Measurements from ENCODE around the gene GLRA3. TPM values are rescaled to one million over a fixed set of nuclear protein-coding genes. Genes with fewer than 3 reads are reported as not detected.
"Not testable (repeated sequence)": the region's sequence is repeated elsewhere in the genome, so short reads cannot be mapped to it uniquely, and the experiment has no call there.

GLRA3 gene
- total RNA-seq, 1 donor from 2014 or later = not detected

DNA sequence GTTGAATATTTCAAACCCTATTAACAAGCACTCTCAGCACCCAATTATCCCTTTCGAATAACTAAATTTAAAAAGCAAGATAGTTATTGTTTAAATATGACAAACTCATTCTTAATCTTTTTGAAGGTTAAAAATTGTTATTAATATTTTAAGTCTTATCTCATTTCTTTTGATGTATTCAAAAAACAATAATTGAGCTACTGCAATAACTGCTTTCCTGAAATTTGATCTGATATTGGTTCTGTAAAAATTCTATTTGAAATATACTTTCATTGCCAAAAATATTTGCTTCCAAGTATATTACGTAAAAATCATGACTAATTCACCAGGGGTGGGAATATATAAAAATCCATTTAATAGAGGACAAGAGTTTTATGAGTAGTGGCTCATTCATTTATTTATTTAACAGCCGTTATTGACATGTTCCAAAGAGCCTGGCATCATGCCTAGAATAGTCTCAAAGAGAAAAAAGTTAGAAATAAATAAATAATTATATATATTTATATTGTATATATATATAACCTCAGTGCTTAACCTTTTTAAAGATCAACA, 34.4 kb downstream of the GLRA3 start:
- TF ChIP-seq POLR2AphosphoS5 (IDR thresholded peaks at IDR 0.05; ENCODE audit: insufficient read depth in 1 of 2, low read depth in 1 of 2) (no peak), CTCF (IDR thresholded peaks at IDR 0.05) (no peak), POLR2A (IDR thresholded peaks at IDR 0.05) (no peak)
- no peak for DNase-seq (ENCODE audit: extremely low spot score in 2 of 2)
- Histone ChIP-seq H3K36me3 (no peaks in the 10 kb centered on the region), H3K9me3 (no peaks in the 10 kb centered on the region), H3K27ac (no peak overlapping the region), H3K4me1 (no peaks in the 10 kb centered on the region), H3K27me3 (no peaks in the 10 kb centered on the region), H3K4me3 (no peak overlapping the region)
- intact Hi-C loops (cut with DNase I) = no loop called here

DNA sequence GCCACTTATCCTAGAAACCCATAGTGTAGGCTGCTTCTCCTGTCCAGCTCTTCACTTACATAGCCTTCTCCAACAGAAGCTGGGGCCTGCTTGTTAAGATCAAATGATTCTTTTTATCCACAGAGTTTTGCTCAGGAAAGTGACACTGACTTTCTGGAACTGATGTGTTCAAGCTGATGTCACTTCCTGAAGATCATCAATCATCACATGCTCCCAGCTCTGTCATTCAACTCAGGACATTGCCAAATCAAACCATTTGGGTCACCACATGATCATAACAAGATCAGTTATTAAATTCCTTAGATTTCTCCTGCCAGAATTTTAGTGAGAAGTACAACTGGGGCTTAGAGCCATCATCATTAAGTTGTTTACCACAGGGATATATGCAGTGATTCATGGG, 39.4 kb downstream of the GLRA3 start:
- no peak overlapping the region for H3K4me3 ChIP-seq
- no peak for DNase-seq (ENCODE audit: extremely low spot score in 2 of 2)
- H3K27ac ChIP-seq = no peak overlapping the region
- TF ChIP-seq POLR2AphosphoS5 (IDR thresholded peaks at IDR 0.05; ENCODE audit: insufficient read depth in 1 of 2, low read depth in 1 of 2) = no peak
- TF ChIP-seq CTCF (IDR thresholded peaks at IDR 0.05) = no peak
- TF ChIP-seq POLR2A (IDR thresholded peaks at IDR 0.05) = no peak
- H3K36me3 ChIP-seq = no peaks in the 10 kb centered on the region
- no peaks in the 10 kb centered on the region for H3K27me3 ChIP-seq
- intact Hi-C loops (cut with DNase I) = no loop called here
- H3K4me1 ChIP-seq = no peaks in the 10 kb centered on the region
- no peaks in the 10 kb centered on the region for H3K9me3 ChIP-seq

- H3K27ac ChIP-seq; H3K36me3 ChIP-seq; H3K4me1 ChIP-seq; H3K4me3 ChIP-seq; intact Hi-C loops (cut with DNase I); DNase-seq (ENCODE audit: extremely low spot score in 2 of 2); H3K9me3 ChIP-seq; H3K27me3 ChIP-seq: not testable (repeated sequence)
These were observed 50.6 kb downstream of the GLRA3 start for GRCh38 chr4:174778274-174778986.

DNA sequence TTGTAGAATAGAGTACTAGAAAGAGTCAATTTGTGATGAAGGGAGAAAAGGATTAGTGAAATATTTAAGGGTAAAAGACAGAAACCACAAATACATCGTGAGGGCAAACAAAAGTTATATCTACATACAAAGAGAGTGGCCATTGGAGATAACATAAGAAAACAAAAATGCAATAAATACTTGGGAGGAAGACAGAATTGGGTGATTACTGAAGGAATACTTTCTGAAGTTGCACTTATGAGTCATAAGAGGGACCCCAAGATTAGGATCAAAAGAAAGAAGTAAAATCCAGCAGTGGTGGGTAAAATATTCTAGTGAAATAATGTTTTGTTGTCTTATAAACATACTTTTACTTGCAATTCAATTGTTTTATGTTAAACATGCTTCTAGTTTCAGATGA, 53.7 kb downstream of the GLRA3 start:
- Histone ChIP-seq H3K9me3 (no peaks in the 10 kb centered on the region), H3K36me3 (no peaks in the 10 kb centered on the region), H3K4me1 (no peaks in the 10 kb centered on the region), H3K27me3 (no peaks in the 10 kb centered on the region), H3K4me3 (no peak overlapping the region), H3K27ac (no peak overlapping the region)
- intact Hi-C loops (cut with DNase I) = no loop called here
- no peak for TF ChIP-seq POLR2AphosphoS5 (IDR thresholded peaks at IDR 0.05; ENCODE audit: insufficient read depth in 1 of 2, low read depth in 1 of 2)
- no peak for TF ChIP-seq POLR2A (IDR thresholded peaks at IDR 0.05)
- no peak for TF ChIP-seq CTCF (IDR thresholded peaks at IDR 0.05)
- no peak for DNase-seq (ENCODE audit: extremely low spot score in 2 of 2)

GRCh38 chr4:174764105-174764729, 64.8 kb downstream of the GLRA3 start:
- H3K4me1 ChIP-seq = no peaks in the 10 kb centered on the region
- no peaks in the 10 kb centered on the region for H3K27me3 ChIP-seq
- no peak overlapping the region for H3K4me3 ChIP-seq
- TF ChIP-seq POLR2A (IDR thresholded peaks at IDR 0.05) (no peak), CTCF (IDR thresholded peaks at IDR 0.05) (peak in 1 of 3 experiments; percentile 21)
- no peak for DNase-seq (ENCODE audit: extremely low spot score in 2 of 2)
- no peak overlapping the region for H3K27ac ChIP-seq
- H3K9me3 ChIP-seq = no peaks in the 10 kb centered on the region
- intact Hi-C loops (cut with DNase I) = no loop called here
- H3K36me3 ChIP-seq = no peaks in the 10 kb centered on the region

Data from vagina (tissue), 2 donors.